ENCODE measurements around the gene FAM89A. TPM values are rescaled to one million over a fixed set of nuclear protein-coding genes. Genes with fewer than 3 reads are reported as not detected.

Gene FAM89A
- total RNA-seq, 1 donor from 2014 or later: 9.6 TPM

GRCh38 chr1:231019711-231020110, 20.3 kb downstream of the FAM89A start:
- no peak overlapping the region for H3K4me3 Mint-ChIP-seq (ENCODE audit: unreplicated experiment)
- Histone ChIP-seq H3K4me2 (ENCODE audit: low read length) (peak overlapping the region; percentile 45), H4K20me1 (ENCODE audit: insufficient read depth, low read length) (no peaks in the 10 kb centered on the region), H3K4me3 (ENCODE audit: insufficient read depth, low read depth, low read length) (no peak overlapping the region), H3K9ac (ENCODE audit: low read length) (no peak overlapping the region), H2AFZ (ENCODE audit: low read depth, low read length) (no peak overlapping the region), H3K79me2 (ENCODE audit: insufficient read depth, low read length) (no peaks in the 10 kb centered on the region), H3K9me3 (ENCODE audit: insufficient read depth, low read depth, low read length) (no peaks in the 10 kb centered on the region), H3K36me3 (ENCODE audit: insufficient read depth, low read length) (no peaks in the 10 kb centered on the region), H3K4me1 (ENCODE audit: insufficient read depth, low read length) (peaks cover 6% of the 10 kb centered on the region), H3K27me3 (ENCODE audit: insufficient read depth, low read length) (no peaks in the 10 kb centered on the region), H3K27ac (ENCODE audit: low read depth, low read length) (no peak overlapping the region)
- no peaks in the 10 kb centered on the region for H3K9me3 Mint-ChIP-seq (ENCODE audit: unreplicated experiment)
- H3K36me3 Mint-ChIP-seq (ENCODE audit: low read depth, unreplicated experiment): peaks cover 12% of the 10 kb centered on the region
- DNase-seq (ENCODE audit: low read depth) (no peak), FAIRE-seq (no peak)
- H3K27ac Mint-ChIP-seq (ENCODE audit: unreplicated experiment): no peak overlapping the region
- peaks cover 3% of the 10 kb centered on the region for H3K4me1 Mint-ChIP-seq (ENCODE audit: low read depth, unreplicated experiment)
- TF ChIP-seq, protein P1, sequence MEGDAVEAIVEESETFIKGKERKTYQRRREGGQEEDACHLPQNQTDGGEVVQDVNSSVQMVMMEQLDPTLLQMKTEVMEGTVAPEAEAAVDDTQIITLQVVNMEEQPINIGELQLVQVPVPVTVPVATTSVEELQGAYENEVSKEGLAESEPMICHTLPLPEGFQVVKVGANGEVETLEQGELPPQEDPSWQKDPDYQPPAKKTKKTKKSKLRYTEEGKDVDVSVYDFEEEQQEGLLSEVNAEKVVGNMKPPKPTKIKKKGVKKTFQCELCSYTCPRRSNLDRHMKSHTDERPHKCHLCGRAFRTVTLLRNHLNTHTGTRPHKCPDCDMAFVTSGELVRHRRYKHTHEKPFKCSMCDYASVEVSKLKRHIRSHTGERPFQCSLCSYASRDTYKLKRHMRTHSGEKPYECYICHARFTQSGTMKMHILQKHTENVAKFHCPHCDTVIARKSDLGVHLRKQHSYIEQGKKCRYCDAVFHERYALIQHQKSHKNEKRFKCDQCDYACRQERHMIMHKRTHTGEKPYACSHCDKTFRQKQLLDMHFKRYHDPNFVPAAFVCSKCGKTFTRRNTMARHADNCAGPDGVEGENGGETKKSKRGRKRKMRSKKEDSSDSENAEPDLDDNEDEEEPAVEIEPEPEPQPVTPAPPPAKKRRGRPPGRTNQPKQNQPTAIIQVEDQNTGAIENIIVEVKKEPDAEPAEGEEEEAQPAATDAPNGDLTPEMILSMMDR (IDR thresholded peaks at IDR 0.05; ENCODE audit: insufficient read depth, low read depth, low read length): no peak
- TF ChIP-seq EZH2 (IDR thresholded peaks at IDR 0.05; ENCODE audit: insufficient read depth, low read length): no peak
- peaks cover 2% of the 10 kb centered on the region for H3K27me3 Mint-ChIP-seq (ENCODE audit: low read depth, unreplicated experiment)

DNA sequence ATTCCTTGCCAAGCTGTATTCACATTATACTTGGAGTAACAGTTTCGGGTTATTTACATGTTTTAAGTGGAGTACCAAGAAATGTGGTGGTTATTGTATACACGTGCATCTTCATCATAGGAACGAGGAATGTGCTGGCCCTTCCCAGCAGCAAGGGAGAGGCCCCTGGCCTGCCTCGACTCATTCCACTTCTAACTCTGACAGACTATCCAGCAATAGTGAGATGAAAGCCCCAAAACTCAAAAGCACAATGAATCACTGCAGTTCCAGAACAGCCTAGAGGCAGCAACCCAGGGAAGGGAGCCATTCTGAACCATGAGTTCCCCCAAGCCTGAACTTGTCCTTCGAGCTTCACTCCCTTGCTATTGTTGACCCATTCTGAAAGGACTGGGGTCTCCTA, 23.1 kb downstream of the FAM89A start:
- no peaks in the 10 kb centered on the region for H4K20me1 ChIP-seq (ENCODE audit: insufficient read depth, low read length)
- Mint-ChIP-seq H3K4me3 (ENCODE audit: unreplicated experiment) (no peak overlapping the region), H3K27me3 (ENCODE audit: low read depth, unreplicated experiment) (peaks cover 4% of the 10 kb centered on the region), H3K36me3 (ENCODE audit: low read depth, unreplicated experiment) (peaks cover 9% of the 10 kb centered on the region), H3K27ac (ENCODE audit: unreplicated experiment) (no peak overlapping the region), H3K9me3 (ENCODE audit: unreplicated experiment) (no peaks in the 10 kb centered on the region), H3K4me1 (ENCODE audit: low read depth, unreplicated experiment) (peaks cover 3% of the 10 kb centered on the region)
- H3K27ac ChIP-seq (ENCODE audit: low read depth, low read length): no peak overlapping the region
- no peak overlapping the region for H3K9ac ChIP-seq (ENCODE audit: low read length)
- peaks cover 6% of the 10 kb centered on the region for H3K4me1 ChIP-seq (ENCODE audit: insufficient read depth, low read length)
- TF ChIP-seq, protein P1 (IDR thresholded peaks at IDR 0.05; ENCODE audit: insufficient read depth, low read depth, low read length): no peak
- TF ChIP-seq EZH2 (IDR thresholded peaks at IDR 0.05; ENCODE audit: insufficient read depth, low read length): no peak
- no peaks in the 10 kb centered on the region for H3K79me2 ChIP-seq (ENCODE audit: insufficient read depth, low read length)
- no peak overlapping the region for H3K4me3 ChIP-seq (ENCODE audit: insufficient read depth, low read depth, low read length)
- no peak overlapping the region for H2AFZ ChIP-seq (ENCODE audit: low read depth, low read length)
- no peaks in the 10 kb centered on the region for H3K36me3 ChIP-seq (ENCODE audit: insufficient read depth, low read length)
- no peaks in the 10 kb centered on the region for H3K9me3 ChIP-seq (ENCODE audit: insufficient read depth, low read depth, low read length)
- no peaks in the 10 kb centered on the region for H3K27me3 ChIP-seq (ENCODE audit: insufficient read depth, low read length)
- DNase-seq (ENCODE audit: low read depth) (no peak), FAIRE-seq (no peak)
- H3K4me2 ChIP-seq (ENCODE audit: low read length): no peak overlapping the region

GRCh38 chr1:231016234-231016633, 23.8 kb downstream of the FAM89A start:
- Histone ChIP-seq H3K27ac (ENCODE audit: low read depth, low read length) (no peak overlapping the region), H3K27me3 (ENCODE audit: insufficient read depth, low read length) (no peaks in the 10 kb centered on the region), H4K20me1 (ENCODE audit: insufficient read depth, low read length) (no peaks in the 10 kb centered on the region), H3K9ac (ENCODE audit: low read length) (no peak overlapping the region), H3K79me2 (ENCODE audit: insufficient read depth, low read length) (no peaks in the 10 kb centered on the region), H3K4me3 (ENCODE audit: insufficient read depth, low read depth, low read length) (no peak overlapping the region), H3K4me2 (ENCODE audit: low read length) (no peak overlapping the region), H3K9me3 (ENCODE audit: insufficient read depth, low read depth, low read length) (no peaks in the 10 kb centered on the region), H2AFZ (ENCODE audit: low read depth, low read length) (no peak overlapping the region), H3K36me3 (ENCODE audit: insufficient read depth, low read length) (no peaks in the 10 kb centered on the region), H3K4me1 (ENCODE audit: insufficient read depth, low read length) (peaks cover 6% of the 10 kb centered on the region)
- no peak for DNase-seq (ENCODE audit: low read depth)
- FAIRE-seq: no peak
- Mint-ChIP-seq H3K27ac (ENCODE audit: unreplicated experiment) (no peak overlapping the region), H3K4me1 (ENCODE audit: low read depth, unreplicated experiment) (peaks cover 1% of the 10 kb centered on the region), H3K4me3 (ENCODE audit: unreplicated experiment) (no peak overlapping the region), H3K9me3 (ENCODE audit: unreplicated experiment) (no peaks in the 10 kb centered on the region), H3K36me3 (ENCODE audit: low read depth, unreplicated experiment) (peaks cover 8% of the 10 kb centered on the region), H3K27me3 (ENCODE audit: low read depth, unreplicated experiment) (peaks cover 4% of the 10 kb centered on the region)
- TF ChIP-seq, protein P1 (IDR thresholded peaks at IDR 0.05; ENCODE audit: insufficient read depth, low read depth, low read length): no peak
- no peak for TF ChIP-seq EZH2 (IDR thresholded peaks at IDR 0.05; ENCODE audit: insufficient read depth, low read length)

Data from astrocyte (in vitro differentiated cells and primary cell).